ENCODE measurements around the gene GLRA3.

DNA sequence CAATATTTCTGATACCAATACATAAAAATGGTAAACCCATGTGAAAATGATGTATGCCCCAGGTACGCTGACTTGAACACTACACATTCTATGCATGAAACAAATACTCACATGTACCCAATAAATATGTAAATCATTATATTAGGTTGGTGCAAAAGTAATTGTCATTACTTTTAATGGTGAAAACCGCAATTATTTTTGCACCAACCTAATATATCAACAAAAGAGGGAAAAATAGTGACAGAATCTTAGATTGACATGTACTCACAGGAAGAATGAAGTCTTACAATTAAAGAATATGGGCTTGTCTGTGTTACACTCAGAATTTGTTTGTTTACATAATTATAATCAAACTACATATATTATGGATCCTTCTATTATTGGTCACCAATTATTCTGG is 82.3 kb downstream of the GLRA3 start:
- TF ChIP-seq, protein P1, sequence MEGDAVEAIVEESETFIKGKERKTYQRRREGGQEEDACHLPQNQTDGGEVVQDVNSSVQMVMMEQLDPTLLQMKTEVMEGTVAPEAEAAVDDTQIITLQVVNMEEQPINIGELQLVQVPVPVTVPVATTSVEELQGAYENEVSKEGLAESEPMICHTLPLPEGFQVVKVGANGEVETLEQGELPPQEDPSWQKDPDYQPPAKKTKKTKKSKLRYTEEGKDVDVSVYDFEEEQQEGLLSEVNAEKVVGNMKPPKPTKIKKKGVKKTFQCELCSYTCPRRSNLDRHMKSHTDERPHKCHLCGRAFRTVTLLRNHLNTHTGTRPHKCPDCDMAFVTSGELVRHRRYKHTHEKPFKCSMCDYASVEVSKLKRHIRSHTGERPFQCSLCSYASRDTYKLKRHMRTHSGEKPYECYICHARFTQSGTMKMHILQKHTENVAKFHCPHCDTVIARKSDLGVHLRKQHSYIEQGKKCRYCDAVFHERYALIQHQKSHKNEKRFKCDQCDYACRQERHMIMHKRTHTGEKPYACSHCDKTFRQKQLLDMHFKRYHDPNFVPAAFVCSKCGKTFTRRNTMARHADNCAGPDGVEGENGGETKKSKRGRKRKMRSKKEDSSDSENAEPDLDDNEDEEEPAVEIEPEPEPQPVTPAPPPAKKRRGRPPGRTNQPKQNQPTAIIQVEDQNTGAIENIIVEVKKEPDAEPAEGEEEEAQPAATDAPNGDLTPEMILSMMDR (conservative IDR thresholded peaks at IDR 0.05), result no peak
- TF ChIP-seq ZFX (IDR thresholded peaks at IDR 0.05), result no peak
